Suprapubic skin (tissue), 4 donors: Measurements from ENCODE around the gene PAQR5. TPM values are rescaled to one million over a fixed set of nuclear protein-coding genes. Genes with fewer than 3 reads are reported as not detected.
"Not testable (repeated sequence)": the region's sequence is repeated elsewhere in the genome, so short reads cannot be mapped to it uniquely, and the experiment has no call there.

Source experiments
- DNase-seq, 2 donors: peaks; one replicate each; pipeline ENCODE4 v3.0.0-alpha.2; 2019; ENCODE audit warnings: low spot score in 2 of 2
- H3K27ac ChIP-seq: fragments of 200-600 bp; sonication (generic); one replicate; pipeline ENCODE4 v1.5.1; 2019
- H3K27me3 ChIP-seq: fragments of 200-600 bp; sonication (generic); one replicate; pipeline ENCODE4 v1.5.1; 2019
- H3K36me3 ChIP-seq: fragments of 200-600 bp; sonication (generic); one replicate; pipeline ENCODE4 v1.5.1; 2019
- H3K4me1 ChIP-seq: fragments of 200-600 bp; sonication (generic); one replicate; pipeline ENCODE4 v1.5.1; 2019
- H3K4me3 ChIP-seq: fragments of 200-600 bp; sonication (generic); one replicate; pipeline ENCODE4 v1.5.1; 2019; ENCODE audit warnings: mild to moderate bottlenecking
- H3K9me3 ChIP-seq: fragments of 200-600 bp; sonication (generic); one replicate; pipeline ENCODE4 v1.5.1; 2019
- CTCF ChIP-seq, 2 donors: fragments of 200-600 bp in 1 of 2; fragments of 450-650 bp in 1 of 2; sonication (generic) in 1 of 2; IDR thresholded peaks; one replicate each; pipeline ENCODE4 v1.5.1; 2016 to 2019; ENCODE audit warnings: antibody characterized with exemption in 2 of 2, mild to moderate bottlenecking in 1 of 2, moderate library complexity in 1 of 2
- EP300 ChIP-seq: sonication (generic); formaldehyde crosslinking; IDR thresholded peaks from one replicate; pipeline ENCODE4 v1.6.1; 2017; ENCODE audit warnings: antibody characterized with exemption
- POLR2A ChIP-seq, 2 donors: fragments of 450-650 bp; IDR thresholded peaks; one replicate each; pipeline ENCODE4 v1.6.1; 2017; ENCODE audit warnings: antibody characterized with exemption in 2 of 2, mild to moderate bottlenecking in 2 of 2, moderate library complexity in 2 of 2
- POLR2AphosphoS5 ChIP-seq, 3 donors: sonication (generic); formaldehyde crosslinking; IDR thresholded peaks; one replicate each; pipeline ENCODE4 v1.6.1; 2017; ENCODE audit warnings: antibody characterized with exemption in 3 of 3
- WGBS: methylation state at CpG from one replicate; pipeline ENCODE4 v1.1.5; 2018; 5-methylcytosine and 5-hydroxymethylcytosine counted together
- total RNA-seq, 4 donors: library from RNA; depleted of rRNA; stranded (reverse); fragments of >200 nt; gene quantifications; one replicate each; pipeline ENCODE4 v1.1.0, GENCODE V29; 2016

The PAQR5 gene
- total RNA-seq, 4 donors from 2014 or later, result 2.5 to 22.4 (median 9.3) TPM

GRCh38 chr15:69289342-69290146 lies 9.2 kb upstream of the PAQR5 start:
- H3K27me3 ChIP-seq, result no peaks in the 10 kb centered on the region

GRCh38 chr15:69290346-69291164 lies 8.2 kb upstream of the PAQR5 start:
- Histone ChIP-seq H3K9me3 (no peaks in the 10 kb centered on the region), H3K27ac (no peak overlapping the region), H3K4me3 (no peak overlapping the region), H3K4me1 (peaks cover 20% of the 10 kb centered on the region), H3K36me3 (no peaks in the 10 kb centered on the region), H3K27me3 (no peaks in the 10 kb centered on the region)
- 56% methylated on average over 7 of the region's 7 CpGs for WGBS
- no peak for TF ChIP-seq POLR2AphosphoS5 (IDR thresholded peaks at IDR 0.05)
- TF ChIP-seq CTCF (IDR thresholded peaks at IDR 0.05), result no peak
- TF ChIP-seq EP300, result no peak
- no peak for TF ChIP-seq POLR2A (IDR thresholded peaks at IDR 0.05)
- peak in 1 of 2 donors; percentile 65 for DNase-seq

More at GRCh38 chr15:69289342-69290146, 9.2 kb upstream of the PAQR5 start:
- peak in 1 of 2 donors; percentile 32 for DNase-seq
- H3K27ac ChIP-seq, result no peak overlapping the region
- H3K9me3 ChIP-seq, result no peaks in the 10 kb centered on the region
- no peaks in the 10 kb centered on the region for H3K36me3 ChIP-seq
- 53% methylated on average over 8 of the region's 8 CpGs for WGBS
- no peak for TF ChIP-seq POLR2A (IDR thresholded peaks at IDR 0.05)
- no peak for TF ChIP-seq POLR2AphosphoS5 (IDR thresholded peaks at IDR 0.05)
- TF ChIP-seq CTCF (IDR thresholded peaks at IDR 0.05), result no peak
- TF ChIP-seq EP300, result no peak
- peaks cover 20% of the 10 kb centered on the region for H3K4me1 ChIP-seq
- no peak overlapping the region for H3K4me3 ChIP-seq

GRCh38 chr15:69291651-69292050 lies 7.1 kb upstream of the PAQR5 start:
- H3K4me1 ChIP-seq, result peaks cover 20% of the 10 kb centered on the region
- peak in 1 of 2 donors; percentile 31 for DNase-seq
- WGBS, result 96% methylated on average over 8 of the region's 10 CpGs
- not testable (repeated sequence) for H3K9me3 ChIP-seq, H3K4me3 ChIP-seq, H3K27ac ChIP-seq, H3K36me3 ChIP-seq, H3K27me3 ChIP-seq

- H3K4me3 ChIP-seq, result no peak overlapping the region
- peaks cover under 1% of the 10 kb centered on the region for H3K27me3 ChIP-seq
- TF ChIP-seq EP300 (no peak), CTCF (IDR thresholded peaks at IDR 0.05) (no peak), POLR2AphosphoS5 (IDR thresholded peaks at IDR 0.05) (no peak), POLR2A (IDR thresholded peaks at IDR 0.05) (no peak)
- peaks cover 20% of the 10 kb centered on the region for H3K4me1 ChIP-seq
- H3K36me3 ChIP-seq, result no peaks in the 10 kb centered on the region
- WGBS, result 83% methylated on average over 8 of the region's 10 CpGs
- H3K27ac ChIP-seq, result no peak overlapping the region
- DNase-seq, result no peak
- no peaks in the 10 kb centered on the region for H3K9me3 ChIP-seq
These were observed 5.8 kb upstream of the PAQR5 start for GRCh38 chr15:69292826-69293420.

- Histone ChIP-seq H3K4me3 (no peak overlapping the region), H3K9me3 (no peaks in the 10 kb centered on the region), H3K4me1 (peaks cover 25% of the 10 kb centered on the region), H3K27ac (no peak overlapping the region), H3K36me3 (no peaks in the 10 kb centered on the region), H3K27me3 (peaks cover 11% of the 10 kb centered on the region)
- no peak for DNase-seq
- WGBS, result over 99% methylated on average over 9 of the region's 11 CpGs
- no peak for TF ChIP-seq POLR2AphosphoS5 (IDR thresholded peaks at IDR 0.05)
- no peak for TF ChIP-seq EP300
These were observed 4.7 kb upstream of the PAQR5 start for GRCh38 chr15:69293741-69294615.
